ENCODE data around the gene UPF2. TPM values are rescaled to one million over a fixed set of nuclear protein-coding genes. Genes with fewer than 3 reads are reported as not detected.

The UPF2 gene, protein sequence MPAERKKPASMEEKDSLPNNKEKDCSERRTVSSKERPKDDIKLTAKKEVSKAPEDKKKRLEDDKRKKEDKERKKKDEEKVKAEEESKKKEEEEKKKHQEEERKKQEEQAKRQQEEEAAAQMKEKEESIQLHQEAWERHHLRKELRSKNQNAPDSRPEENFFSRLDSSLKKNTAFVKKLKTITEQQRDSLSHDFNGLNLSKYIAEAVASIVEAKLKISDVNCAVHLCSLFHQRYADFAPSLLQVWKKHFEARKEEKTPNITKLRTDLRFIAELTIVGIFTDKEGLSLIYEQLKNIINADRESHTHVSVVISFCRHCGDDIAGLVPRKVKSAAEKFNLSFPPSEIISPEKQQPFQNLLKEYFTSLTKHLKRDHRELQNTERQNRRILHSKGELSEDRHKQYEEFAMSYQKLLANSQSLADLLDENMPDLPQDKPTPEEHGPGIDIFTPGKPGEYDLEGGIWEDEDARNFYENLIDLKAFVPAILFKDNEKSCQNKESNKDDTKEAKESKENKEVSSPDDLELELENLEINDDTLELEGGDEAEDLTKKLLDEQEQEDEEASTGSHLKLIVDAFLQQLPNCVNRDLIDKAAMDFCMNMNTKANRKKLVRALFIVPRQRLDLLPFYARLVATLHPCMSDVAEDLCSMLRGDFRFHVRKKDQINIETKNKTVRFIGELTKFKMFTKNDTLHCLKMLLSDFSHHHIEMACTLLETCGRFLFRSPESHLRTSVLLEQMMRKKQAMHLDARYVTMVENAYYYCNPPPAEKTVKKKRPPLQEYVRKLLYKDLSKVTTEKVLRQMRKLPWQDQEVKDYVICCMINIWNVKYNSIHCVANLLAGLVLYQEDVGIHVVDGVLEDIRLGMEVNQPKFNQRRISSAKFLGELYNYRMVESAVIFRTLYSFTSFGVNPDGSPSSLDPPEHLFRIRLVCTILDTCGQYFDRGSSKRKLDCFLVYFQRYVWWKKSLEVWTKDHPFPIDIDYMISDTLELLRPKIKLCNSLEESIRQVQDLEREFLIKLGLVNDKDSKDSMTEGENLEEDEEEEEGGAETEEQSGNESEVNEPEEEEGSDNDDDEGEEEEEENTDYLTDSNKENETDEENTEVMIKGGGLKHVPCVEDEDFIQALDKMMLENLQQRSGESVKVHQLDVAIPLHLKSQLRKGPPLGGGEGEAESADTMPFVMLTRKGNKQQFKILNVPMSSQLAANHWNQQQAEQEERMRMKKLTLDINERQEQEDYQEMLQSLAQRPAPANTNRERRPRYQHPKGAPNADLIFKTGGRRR
- total RNA-seq = 13.5 and 18.4 TPM in 2 replicates

GRCh38 chr10:12042797-12043651 is at the start of gene UPF2:
Gene UPF2 (minus strand): TSS chr10:12042809. CDS start chr10:12035423, 7,386 bp downstream.

GRCh38 chr10:12068449-12069269 is 26.1 kb upstream of the UPF2 start, which contains the start of gene DHTKD1:
Gene DHTKD1 (plus strand): TSS chr10:12068954. CDS start chr10:12069034, 80 bp downstream.

Other genes with a start within 250 kb of the UPF2 start
- 1.7 and 2.3 TPM in 2 replicates for gene PROSER2, start 219.5 kb downstream of the UPF2 start, total RNA-seq
- gene DHTKD1, start 26.1 kb upstream of the UPF2 start, total RNA-seq = 15.0 and 21.7 TPM in 2 replicates
- gene SEC61A2, start 86.9 kb upstream of the UPF2 start, total RNA-seq = 10.2 and 10.4 TPM in 2 replicates
- gene NUDT5, start 153.1 kb upstream of the UPF2 start, total RNA-seq = 48.8 and 65.8 TPM in 2 replicates
- gene CDC123, start 153.4 kb upstream of the UPF2 start, total RNA-seq = 123 and 198 TPM in 2 replicates

All from regular cardiac myocyte (primary cell).